Stimulated activated CD4-positive, alpha-beta T cell treated with anti-CD3 and anti-CD28 coated beads, Interleukin-4, amount 100 ng/mL, for 1 hour (primary cell): ENCODE measurements around the gene KCNH4.

Experiments
- DNase-seq: peaks from one replicate; pipeline ENCODE4 v3.0.0-alpha.2; 2020

The KCNH4 gene

GRCh38 chr17:42116705-42117396 is 64.1 kb downstream of the KCNH4 start:
- peak; percentile 79 for DNase-seq

GRCh38 chr17:42114118-42114517 is 66.8 kb downstream of the KCNH4 start:
- no peak for DNase-seq

GRCh38 chr17:42113293-42114069 is 67.5 kb downstream of the KCNH4 start:
- no peak for DNase-seq

- peak; percentile 70 for DNase-seq
Observed at GRCh38 chr17:42112552-42113176, 68.3 kb downstream of the KCNH4 start, which contains the start of gene DHX58. Gene DHX58, minus strand, starts transcription at chr17:42112714. Its CDS starts 822 bp downstream, at chr17:42111892.

- DNase-seq: peak; percentile 34
Observed at GRCh38 chr17:42111871-42112551, 68.9 kb downstream of the KCNH4 start.

- no peak for DNase-seq
Observed at GRCh38 chr17:42111265-42111636, 69.7 kb downstream of the KCNH4 start.

GRCh38 chr17:42110301-42111264 is 70.4 kb downstream of the KCNH4 start:
- no peak for DNase-seq

- no peak for DNase-seq
Observed at GRCh38 chr17:42109086-42109485, 71.9 kb downstream of the KCNH4 start.

- DNase-seq: peak; percentile 89
Observed at GRCh38 chr17:42107597-42108576, 73.1 kb downstream of the KCNH4 start.

- DNase-seq: no peak
Observed at GRCh38 chr17:42107124-42107523, 73.8 kb downstream of the KCNH4 start.
